Endothelial cell of umbilical vein (primary cell): Measurements from ENCODE around the gene ERAL1. TPM values are rescaled to one million over a fixed set of nuclear protein-coding genes. Genes with fewer than 3 reads are reported as not detected.
"Not testable (repeated sequence)": the region's sequence is repeated elsewhere in the genome, so short reads cannot be mapped to it uniquely, and the experiment has no call there.

Experiments used
- BruUV-seq: library from RNA; stranded (reverse); fragments of 400-500 nt; replicated peaks from 2 replicates; lab custom pipeline; 2021; lab: Mats Ljungman, UMichigan
- CTCF ChIA-PET: fragments of 300-600, 350-600 bp; sonication (Branson Sonifier 250); formaldehyde crosslinking; loops from one replicate; lab custom pipeline; 2021; ENCODE audit warnings: antibody characterized with exemption, inconsistent platforms; lab: Charles Lee
- POLR2A ChIA-PET: fragments of 300-600, 350-600 bp; sonication (Branson Sonifier 250); formaldehyde crosslinking; loops from one replicate; lab custom pipeline; 2021; ENCODE audit warnings: antibody characterized with exemption, inconsistent platforms; lab: Charles Lee
- DNase-seq: peaks from one replicate; pipeline ENCODE4 v3.0.0-alpha.2; 2011; ENCODE audit warnings: low read depth, low spot score
- FAIRE-seq: peaks from 2 replicates; lab custom pipeline; 2011; peaks lifted over from hg19 to GRCh38; lab: Jason Lieb, UNC
- H2AFZ ChIP-seq: 2 replicates; pipeline ENCODE4 v1.6.0; 2012; ENCODE audit warnings: low read depth, low read length, control low read depth, inconsistent platforms
- H3K27ac ChIP-seq: 2 replicates; pipeline ENCODE4 v1.5.1; 2011; ENCODE audit warnings: low read depth, mild to moderate bottlenecking, control low read depth, low read length, moderate library complexity; ENCODE audit not compliant: insufficient read depth
- H3K27me3 ChIP-seq, 2 experiments: 2 replicates each; pipeline versions ENCODE4 v1.6.0 to v1.6.1; 2011; ENCODE audit warnings: low read length in 2 of 2, mixed read lengths in 1 of 2; ENCODE audit not compliant: control insufficient read depth in 2 of 2, insufficient read depth in 2 of 2
- H3K36me3 ChIP-seq, 2 experiments: 2 replicates in 1 of 2; 3 replicates in 1 of 2; pipeline ENCODE4 v1.5.1; 2011; ENCODE audit warnings: low read length in 2 of 2, mild to moderate bottlenecking in 1 of 2, moderate library complexity in 1 of 2; ENCODE audit not compliant: control insufficient read depth in 2 of 2, insufficient read depth in 2 of 2; ENCODE audit errors: extremely low read depth in 1 of 2
- H3K4me1 ChIP-seq: 3 replicates; pipeline ENCODE4 v1.5.1; 2011; ENCODE audit warnings: mild to moderate bottlenecking, low read length; ENCODE audit not compliant: control insufficient read depth, insufficient read depth; ENCODE audit errors: extremely low read depth
- H3K4me2 ChIP-seq: 2 replicates; pipeline ENCODE4 v1.6.1; 2011; ENCODE audit warnings: low read length, control low read depth, mixed read lengths; ENCODE audit not compliant: insufficient read depth
- H3K4me3 ChIP-seq, 3 experiments: fragments of 200-600 bp in 1 of 3; sonication (generic), shearing (Covaris generic) in 1 of 3; replicated peaks in 1 of 3; 2 replicates each; pipeline ENCODE4 v1.5.1; 2011 to 2016; ENCODE audit warnings: control low read depth in 3 of 3, low read length in 3 of 3, mild to moderate bottlenecking in 2 of 3, inconsistent platforms in 1 of 3, low read depth in 1 of 3, moderate library complexity in 1 of 3; ENCODE audit not compliant: insufficient read depth in 1 of 3
- H3K79me2 ChIP-seq: 2 replicates; pipeline ENCODE4 v1.6.0; 2012; ENCODE audit warnings: low read length, inconsistent platforms; ENCODE audit not compliant: control insufficient read depth, insufficient read depth
- H3K9ac ChIP-seq: replicated peaks from 2 replicates; pipeline ENCODE3; 2011; ENCODE audit warnings: low read length, control low read depth; ENCODE audit not compliant: insufficient read depth; ENCODE audit errors: extremely low read depth
- H3K9me1 ChIP-seq: replicated peaks from 3 replicates; pipeline ENCODE4 v1.6.0; 2011; ENCODE audit warnings: mild to moderate bottlenecking, low read length; ENCODE audit not compliant: control insufficient read depth, insufficient read depth; ENCODE audit errors: extremely low read depth
- H3K9me3 ChIP-seq: replicated peaks from 2 replicates; pipeline ENCODE4 v1.5.1; 2012; ENCODE audit warnings: low read length, inconsistent platforms; ENCODE audit not compliant: control insufficient read depth, insufficient read depth
- H4K20me1 ChIP-seq: replicated peaks from 2 replicates; pipeline ENCODE3; 2011; ENCODE audit warnings: mild to moderate bottlenecking, low read length; ENCODE audit not compliant: control insufficient read depth, insufficient read depth; ENCODE audit errors: extremely low read depth
- CTCF ChIP-seq, 2 donors: IDR thresholded peaks; 1 replicate in 1 of 2; 2 replicates in 1 of 2; pipeline ENCODE4 v1.5.1; 2011; ENCODE audit warnings: low read length in 2 of 2, mild to moderate bottlenecking in 2 of 2, moderate library complexity in 2 of 2, control low read depth in 1 of 2, inconsistent platforms in 1 of 2, low read depth in 1 of 2; ENCODE audit not compliant: insufficient read depth in 1 of 2; ENCODE audit errors: extremely low read depth in 1 of 2
- EZH2 ChIP-seq: IDR thresholded peaks from 2 replicates; pipeline ENCODE4 v1.6.1; 2012; ENCODE audit warnings: borderline replicate concordance, low read depth, mild to moderate bottlenecking, moderate library complexity, low read length, inconsistent platforms; ENCODE audit not compliant: severe bottlenecking
- GATA2 ChIP-seq: IDR thresholded peaks from 2 replicates; pipeline ENCODE4 v1.7.0; 2011; ENCODE audit warnings: low read depth, mild to moderate bottlenecking, moderate library complexity, mixed read lengths, low read length; ENCODE audit not compliant: insufficient read length, insufficient read depth
- MAX ChIP-seq: IDR thresholded peaks from 2 replicates; pipeline ENCODE4 v1.6.1; 2011; ENCODE audit not compliant: insufficient read depth, insufficient read length
- MYC ChIP-seq: IDR thresholded peaks from one replicate; pipeline ENCODE4 v1.6.1; 2011; ENCODE audit warnings: mild to moderate bottlenecking, low read depth, low read length
- POLR2AphosphoS5 ChIP-seq: IDR thresholded peaks from 2 replicates; pipeline ENCODE4 v1.6.1; 2012; ENCODE audit warnings: low read depth, mild to moderate bottlenecking, control low read depth, low read length, moderate library complexity; ENCODE audit not compliant: insufficient read depth
- dilution Hi-C: fragments of 300-500 bp; cut with MboI; formaldehyde crosslinking; loops from one replicate; pipeline ENCODE4 v1.15.0; 2019; ENCODE audit warnings: low sequenced_read_pairs; ENCODE audit not compliant: extremely low pct_ligation_motif_present
- intact Hi-C: fragments of 100-400 bp; cut with micrococcal nuclease; formaldehyde crosslinking; loops from one replicate; pipeline ENCODE4 v1.10.0; 2022
- polyA plus RNA-seq, 4 experiments: library from polyadenylated mRNA; depleted of rRNA in 3 of 4; stranded (reverse) in 3 of 4; unstranded in 1 of 4; fragments of >200 nt; gene quantifications; 2 replicates each; pipeline versions ENCODE4 v1.2.1 to v1.2.3, GENCODE V29; 2011 to 2012; ENCODE audit warnings: missing spikeins in 1 of 4
- total RNA-seq: library from RNA; stranded (reverse); gene quantifications from 2 replicates; pipeline ENCODE4 v1.2.3, GENCODE V29; 2021

ERAL1 gene
- total and polyA plus RNA-seq, 2 donors (not counting 3 experiments of a cell fraction or from before 2014, with no cell fraction given) = 58.0 to 86.6 TPM

DNA sequence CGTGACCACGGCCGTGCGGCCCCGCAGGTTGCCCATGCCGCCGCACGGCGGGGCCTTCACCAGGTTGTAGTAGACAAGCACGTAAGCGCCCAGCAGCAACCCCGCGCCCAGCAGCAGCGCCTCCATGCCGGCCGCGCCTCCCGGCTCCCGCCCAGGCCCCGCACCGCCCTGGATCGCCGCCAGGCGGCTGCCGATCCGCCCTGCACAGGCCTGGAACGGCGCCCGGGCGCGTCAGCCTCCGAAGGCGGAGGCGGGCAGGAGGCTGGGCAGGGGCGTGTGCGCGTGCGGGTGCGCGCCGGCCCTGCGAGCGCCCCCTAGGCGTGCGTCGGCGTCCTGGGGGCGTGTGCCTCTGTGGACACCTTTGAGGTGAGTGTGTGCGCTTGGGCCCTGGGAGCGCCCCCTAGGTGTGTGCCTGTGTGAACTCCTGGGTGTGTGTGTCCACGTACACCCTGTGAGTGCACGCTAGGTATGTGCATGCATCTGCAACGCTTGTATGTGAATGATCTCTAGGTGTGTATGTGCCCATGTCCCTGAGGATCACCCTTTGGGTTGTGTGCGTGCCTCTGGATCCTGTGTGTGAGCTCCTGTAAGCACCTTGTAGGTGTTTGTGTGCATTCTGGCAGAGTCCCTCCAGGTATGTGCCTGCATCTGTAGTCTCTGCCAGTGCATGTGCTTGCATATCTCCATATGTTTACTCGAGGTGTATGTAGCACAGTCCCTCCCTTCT lies 48.2 kb downstream of the ERAL1 start, which contains the start of gene DHRS13:
DHRS13 (minus strand) TSS at position 261 of the 727 bp plus-strand sequence; CDS start at position 126, 135 bp downstream.
- Histone ChIP-seq H3K27ac (peak within 1 kb of the TSS; percentile 15), H3K36me3 (peaks cover 8 to 20% of the 10 kb centered on the region in 2 experiments), H3K79me2 (no peaks in the 10 kb centered on the region), H3K4me1 (peaks cover 13% of the 10 kb centered on the region), H2AFZ (peak within 1 kb of the TSS; percentile 85), H3K4me2 (peak within 1 kb of the TSS; percentile 92), H4K20me1 (no peaks in the 10 kb centered on the region), H3K9ac (peak within 1 kb of the TSS; percentile 62), H3K4me3 (peak within 1 kb of the TSS; percentile 45 to 67 (median 59)), H3K9me1 (no peaks in the 10 kb centered on the region), H3K27me3 (no peaks in the 10 kb centered on the region), H3K9me3 (no peaks in the 10 kb centered on the region)
- dilution Hi-C loops = no loop called here
- TF ChIP-seq EZH2 (no peak), MAX (peak; percentile 4), GATA2 (no peak), CTCF (IDR thresholded peaks at IDR 0.05; ENCODE audit: extremely low read depth in 1 of 2, insufficient read depth in 1 of 2, low read depth in 1 of 2, low read length in 2 of 2) (peak; percentile 87 to 99), POLR2AphosphoS5 (peak; percentile 93), MYC (peak; percentile 16)
- POLR2A ChIA-PET = no interaction called here
- no TSS peak for BruUV-seq
- FAIRE-seq (peak; percentile 77), DNase-seq (peak; percentile 93)
- intact Hi-C loops = loop anchor here (1.0 to 2.0 kb wide), 3 partner anchors 54 to 176 kb away; partner anchors contain the start of gene TLCD1
- CTCF ChIA-PET = interaction anchor here (0.8 to 2.6 kb wide), 22 partner anchors 10 to 214 kb away, joined by 3 to 25 read pairs (median 6); partner anchors contain the start of genes FAM222B and TLCD1

DNA sequence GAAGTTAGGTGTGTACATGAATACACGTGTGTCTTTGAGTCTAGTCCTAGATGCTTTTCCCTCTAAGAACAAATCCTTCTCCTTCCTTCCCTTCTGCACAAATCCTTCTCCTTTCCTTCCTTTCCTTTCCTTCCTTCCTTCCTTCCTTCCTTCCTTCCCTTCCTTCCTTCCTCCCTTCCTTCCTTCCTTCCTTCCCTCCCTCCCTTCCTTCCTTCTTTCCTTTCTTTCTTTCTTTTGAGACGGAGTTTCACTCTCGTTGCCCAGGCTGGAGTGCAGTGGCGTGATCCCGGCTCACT lies 48.7 kb downstream of the ERAL1 start:
- DNase-seq, H3K4me3 ChIP-seq, dilution Hi-C loops, H3K79me2 ChIP-seq, H3K9me1 ChIP-seq, FAIRE-seq, H4K20me1 ChIP-seq, POLR2A ChIA-PET, BruUV-seq, H3K9me3 ChIP-seq, H2AFZ ChIP-seq, H3K4me2 ChIP-seq, H3K9ac ChIP-seq, H3K27me3 ChIP-seq, H3K27ac ChIP-seq: not testable (repeated sequence)
- H3K4me1 ChIP-seq = peaks cover 11% of the 10 kb centered on the region
- CTCF ChIA-PET = interaction anchor here (1.0 to 1.7 kb wide), 6 partner anchors 9 to 177 kb away, joined by 3 to 11 read pairs (median 3); no protein-coding TSS in a partner anchor
- intact Hi-C loops = loop anchor here (1.0 to 2.0 kb wide), 3 partner anchors 55 to 177 kb away; partner anchors contain the start of gene TLCD1
- peaks cover 9 to 22% of the 10 kb centered on the region in 2 experiments for H3K36me3 ChIP-seq
